ENCODE measurements around the gene ZNF319. TPM values are rescaled to one million over a fixed set of nuclear protein-coding genes. Genes with fewer than 3 reads are reported as not detected.

The ZNF319 gene
- total and polyA plus RNA-seq, 2 experiments from 2014 or later, result 1.7 to 10.0 TPM

DNA sequence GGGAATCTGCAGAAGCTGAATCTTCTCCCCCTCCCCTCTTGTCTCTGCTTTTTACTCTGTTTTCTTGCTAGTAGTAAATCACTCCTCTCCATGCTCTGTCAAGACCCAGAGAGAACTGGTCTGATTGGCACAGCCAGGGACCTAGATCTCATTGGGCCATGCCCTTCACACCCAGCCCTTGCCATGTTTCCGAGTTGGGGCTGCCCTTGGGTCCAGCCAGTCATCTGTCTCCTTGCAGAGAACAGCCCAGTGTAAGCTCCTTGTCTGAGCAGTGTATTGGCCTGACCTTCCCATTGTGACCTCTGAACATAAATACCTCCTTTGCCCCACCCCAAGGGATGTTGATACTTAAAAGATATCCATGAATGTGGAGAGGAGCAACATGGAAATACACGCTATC is 28.9 kb upstream of the ZNF319 start (continued):
- TF ChIP-seq ZNF114 (CRISPR knock-in tag; IDR thresholded peaks at IDR 0.05), result no peak
- TF ChIP-seq, protein P1, sequence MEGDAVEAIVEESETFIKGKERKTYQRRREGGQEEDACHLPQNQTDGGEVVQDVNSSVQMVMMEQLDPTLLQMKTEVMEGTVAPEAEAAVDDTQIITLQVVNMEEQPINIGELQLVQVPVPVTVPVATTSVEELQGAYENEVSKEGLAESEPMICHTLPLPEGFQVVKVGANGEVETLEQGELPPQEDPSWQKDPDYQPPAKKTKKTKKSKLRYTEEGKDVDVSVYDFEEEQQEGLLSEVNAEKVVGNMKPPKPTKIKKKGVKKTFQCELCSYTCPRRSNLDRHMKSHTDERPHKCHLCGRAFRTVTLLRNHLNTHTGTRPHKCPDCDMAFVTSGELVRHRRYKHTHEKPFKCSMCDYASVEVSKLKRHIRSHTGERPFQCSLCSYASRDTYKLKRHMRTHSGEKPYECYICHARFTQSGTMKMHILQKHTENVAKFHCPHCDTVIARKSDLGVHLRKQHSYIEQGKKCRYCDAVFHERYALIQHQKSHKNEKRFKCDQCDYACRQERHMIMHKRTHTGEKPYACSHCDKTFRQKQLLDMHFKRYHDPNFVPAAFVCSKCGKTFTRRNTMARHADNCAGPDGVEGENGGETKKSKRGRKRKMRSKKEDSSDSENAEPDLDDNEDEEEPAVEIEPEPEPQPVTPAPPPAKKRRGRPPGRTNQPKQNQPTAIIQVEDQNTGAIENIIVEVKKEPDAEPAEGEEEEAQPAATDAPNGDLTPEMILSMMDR (conservative IDR thresholded peaks at IDR 0.05; ENCODE audit: low read depth in 2 of 2), result no peak
- TF ChIP-seq, protein P2, sequence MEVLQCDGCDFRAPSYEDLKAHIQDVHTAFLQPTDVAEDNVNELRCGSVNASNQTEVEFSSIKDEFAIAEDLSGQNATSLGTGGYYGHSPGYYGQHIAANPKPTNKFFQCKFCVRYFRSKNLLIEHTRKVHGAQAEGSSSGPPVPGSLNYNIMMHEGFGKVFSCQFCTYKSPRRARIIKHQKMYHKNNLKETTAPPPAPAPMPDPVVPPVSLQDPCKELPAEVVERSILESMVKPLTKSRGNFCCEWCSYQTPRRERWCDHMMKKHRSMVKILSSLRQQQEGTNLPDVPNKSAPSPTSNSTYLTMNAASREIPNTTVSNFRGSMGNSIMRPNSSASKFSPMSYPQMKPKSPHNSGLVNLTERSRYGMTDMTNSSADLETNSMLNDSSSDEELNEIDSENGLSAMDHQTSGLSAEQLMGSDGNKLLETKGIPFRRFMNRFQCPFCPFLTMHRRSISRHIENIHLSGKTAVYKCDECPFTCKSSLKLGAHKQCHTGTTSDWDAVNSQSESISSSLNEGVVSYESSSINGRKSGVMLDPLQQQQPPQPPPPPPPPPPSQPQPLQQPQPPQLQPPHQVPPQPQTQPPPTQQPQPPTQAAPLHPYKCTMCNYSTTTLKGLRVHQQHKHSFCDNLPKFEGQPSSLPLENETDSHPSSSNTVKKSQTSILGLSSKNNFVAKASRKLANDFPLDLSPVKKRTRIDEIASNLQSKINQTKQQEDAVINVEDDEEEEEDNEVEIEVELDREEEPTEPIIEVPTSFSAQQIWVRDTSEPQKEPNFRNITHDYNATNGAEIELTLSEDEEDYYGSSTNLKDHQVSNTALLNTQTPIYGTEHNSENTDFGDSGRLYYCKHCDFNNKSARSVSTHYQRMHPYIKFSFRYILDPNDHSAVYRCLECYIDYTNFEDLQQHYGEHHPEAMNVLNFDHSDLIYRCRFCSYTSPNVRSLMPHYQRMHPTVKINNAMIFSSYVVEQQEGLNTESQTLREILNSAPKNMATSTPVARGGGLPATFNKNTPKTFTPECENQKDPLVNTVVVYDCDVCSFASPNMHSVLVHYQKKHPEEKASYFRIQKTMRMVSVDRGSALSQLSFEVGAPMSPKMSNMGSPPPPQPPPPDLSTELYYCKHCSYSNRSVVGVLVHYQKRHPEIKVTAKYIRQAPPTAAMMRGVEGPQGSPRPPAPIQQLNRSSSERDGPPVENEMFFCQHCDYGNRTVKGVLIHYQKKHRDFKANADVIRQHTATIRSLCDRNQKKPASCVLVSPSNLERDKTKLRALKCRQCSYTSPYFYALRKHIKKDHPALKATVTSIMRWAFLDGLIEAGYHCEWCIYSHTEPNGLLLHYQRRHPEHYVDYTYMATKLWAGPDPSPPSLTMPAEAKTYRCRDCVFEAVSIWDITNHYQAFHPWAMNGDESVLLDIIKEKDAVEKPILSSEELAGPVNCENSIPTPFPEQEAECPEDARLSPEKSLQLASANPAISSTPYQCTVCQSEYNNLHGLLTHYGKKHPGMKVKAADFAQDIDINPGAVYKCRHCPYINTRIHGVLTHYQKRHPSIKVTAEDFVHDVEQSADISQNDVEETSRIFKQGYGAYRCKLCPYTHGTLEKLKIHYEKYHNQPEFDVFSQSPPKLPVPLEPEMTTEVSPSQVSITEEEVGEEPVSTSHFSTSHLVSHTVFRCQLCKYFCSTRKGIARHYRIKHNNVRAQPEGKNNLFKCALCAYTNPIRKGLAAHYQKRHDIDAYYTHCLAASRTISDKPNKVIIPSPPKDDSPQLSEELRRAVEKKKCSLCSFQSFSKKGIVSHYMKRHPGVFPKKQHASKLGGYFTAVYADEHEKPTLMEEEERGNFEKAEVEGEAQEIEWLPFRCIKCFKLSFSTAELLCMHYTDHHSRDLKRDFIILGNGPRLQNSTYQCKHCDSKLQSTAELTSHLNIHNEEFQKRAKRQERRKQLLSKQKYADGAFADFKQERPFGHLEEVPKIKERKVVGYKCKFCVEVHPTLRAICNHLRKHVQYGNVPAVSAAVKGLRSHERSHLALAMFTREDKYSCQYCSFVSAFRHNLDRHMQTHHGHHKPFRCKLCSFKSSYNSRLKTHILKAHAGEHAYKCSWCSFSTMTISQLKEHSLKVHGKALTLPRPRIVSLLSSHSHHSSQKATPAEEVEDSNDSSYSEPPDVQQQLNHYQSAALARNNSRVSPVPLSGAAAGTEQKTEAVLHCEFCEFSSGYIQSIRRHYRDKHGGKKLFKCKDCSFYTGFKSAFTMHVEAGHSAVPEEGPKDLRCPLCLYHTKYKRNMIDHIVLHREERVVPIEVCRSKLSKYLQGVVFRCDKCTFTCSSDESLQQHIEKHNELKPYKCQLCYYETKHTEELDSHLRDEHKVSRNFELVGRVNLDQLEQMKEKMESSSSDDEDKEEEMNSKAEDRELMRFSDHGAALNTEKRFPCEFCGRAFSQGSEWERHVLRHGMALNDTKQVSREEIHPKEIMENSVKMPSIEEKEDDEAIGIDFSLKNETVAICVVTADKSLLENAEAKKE (CRISPR knock-in tag; IDR thresholded peaks at IDR 0.05), result no peak

DNA sequence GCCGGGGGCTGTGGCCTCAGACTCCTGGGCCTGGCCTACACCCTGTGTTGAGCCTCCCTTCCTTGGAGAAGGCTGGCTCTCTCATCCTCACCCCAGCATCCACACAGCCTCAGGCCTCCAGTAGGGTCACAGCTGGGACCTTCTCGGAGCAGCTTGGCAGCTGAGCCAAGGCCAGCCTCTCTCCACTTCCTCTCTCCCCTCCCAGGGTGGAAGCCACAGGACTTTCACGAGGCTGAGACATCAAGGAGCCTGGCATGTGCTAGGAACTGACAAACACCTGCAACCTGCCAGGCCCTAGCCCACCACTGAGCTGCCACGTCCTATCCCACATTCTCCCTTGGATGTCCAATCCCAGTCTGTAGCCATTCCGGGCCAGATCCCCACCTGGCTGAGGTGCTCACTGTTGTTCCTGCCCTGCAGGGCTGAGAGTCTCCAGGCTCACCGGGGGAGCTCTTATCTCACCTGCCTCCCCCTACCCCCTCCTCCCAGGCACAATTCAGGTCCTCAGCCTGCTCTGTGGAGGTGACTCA is 28.1 kb upstream of the ZNF319 start:
- H3F3A ChIP-seq (replicated peaks; ENCODE audit: low read depth), result peaks cover 7% of the 10 kb centered on the region; the same call in 1 of the 2 replicates
- peak overlapping the region; percentile 96; the same call in 1 of the 2 replicates for H3K4me3 ChIP-seq
- peaks cover 5% of the 10 kb centered on the region; the same call in 1 of the 2 replicates for H3K27me3 ChIP-seq (ENCODE audit: insufficient read depth)
- peaks cover 9% of the 10 kb centered on the region; the same call in 2 of the 3 replicates for H3K36me3 Mint-ChIP-seq (ENCODE audit: low read depth)
- H3K27me3 Mint-ChIP-seq (ENCODE audit: insufficient read depth, low read depth, poor library complexity), result peaks cover 14% of the 10 kb centered on the region
- H3K9me2 ChIP-seq (ENCODE audit: insufficient read depth), result no peaks in the 10 kb centered on the region
- peak overlapping the region; percentile 94 for H3K4me2 ChIP-seq
- peaks cover 49% of the 10 kb centered on the region for H3K4me1 Mint-ChIP-seq
- peaks cover 43% of the 10 kb centered on the region for H3K79me2 ChIP-seq (replicated peaks; ENCODE audit: insufficient read depth)
- H3K4me3 Mint-ChIP-seq, result peak overlapping the region; percentile 76
- H4K20me1 ChIP-seq (replicated peaks; ENCODE audit: insufficient read depth), result peaks cover 2% of the 10 kb centered on the region; the same call in 1 of the 2 replicates
- ATAC-seq, result no peak
- H3K9me3 Mint-ChIP-seq, result no peaks in the 10 kb centered on the region
- TF ChIP-seq EZH2phosphoT487 (IDR thresholded peaks at IDR 0.05; ENCODE audit: unreplicated experiment) (no peak), POLR2AphosphoS5 (IDR thresholded peaks at IDR 0.05; ENCODE audit: low read depth) (0 out of 2 replicates have a peak, but pooled peaks have one; percentile 21)
- TF ChIP-seq, protein P3, sequence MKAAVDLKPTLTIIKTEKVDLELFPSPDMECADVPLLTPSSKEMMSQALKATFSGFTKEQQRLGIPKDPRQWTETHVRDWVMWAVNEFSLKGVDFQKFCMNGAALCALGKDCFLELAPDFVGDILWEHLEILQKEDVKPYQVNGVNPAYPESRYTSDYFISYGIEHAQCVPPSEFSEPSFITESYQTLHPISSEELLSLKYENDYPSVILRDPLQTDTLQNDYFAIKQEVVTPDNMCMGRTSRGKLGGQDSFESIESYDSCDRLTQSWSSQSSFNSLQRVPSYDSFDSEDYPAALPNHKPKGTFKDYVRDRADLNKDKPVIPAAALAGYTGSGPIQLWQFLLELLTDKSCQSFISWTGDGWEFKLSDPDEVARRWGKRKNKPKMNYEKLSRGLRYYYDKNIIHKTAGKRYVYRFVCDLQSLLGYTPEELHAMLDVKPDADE (IDR thresholded peaks at IDR 0.05), result 0 out of 2 replicates have a peak, but pooled peaks have one; percentile 18
- TF ChIP-seq, protein P4, sequence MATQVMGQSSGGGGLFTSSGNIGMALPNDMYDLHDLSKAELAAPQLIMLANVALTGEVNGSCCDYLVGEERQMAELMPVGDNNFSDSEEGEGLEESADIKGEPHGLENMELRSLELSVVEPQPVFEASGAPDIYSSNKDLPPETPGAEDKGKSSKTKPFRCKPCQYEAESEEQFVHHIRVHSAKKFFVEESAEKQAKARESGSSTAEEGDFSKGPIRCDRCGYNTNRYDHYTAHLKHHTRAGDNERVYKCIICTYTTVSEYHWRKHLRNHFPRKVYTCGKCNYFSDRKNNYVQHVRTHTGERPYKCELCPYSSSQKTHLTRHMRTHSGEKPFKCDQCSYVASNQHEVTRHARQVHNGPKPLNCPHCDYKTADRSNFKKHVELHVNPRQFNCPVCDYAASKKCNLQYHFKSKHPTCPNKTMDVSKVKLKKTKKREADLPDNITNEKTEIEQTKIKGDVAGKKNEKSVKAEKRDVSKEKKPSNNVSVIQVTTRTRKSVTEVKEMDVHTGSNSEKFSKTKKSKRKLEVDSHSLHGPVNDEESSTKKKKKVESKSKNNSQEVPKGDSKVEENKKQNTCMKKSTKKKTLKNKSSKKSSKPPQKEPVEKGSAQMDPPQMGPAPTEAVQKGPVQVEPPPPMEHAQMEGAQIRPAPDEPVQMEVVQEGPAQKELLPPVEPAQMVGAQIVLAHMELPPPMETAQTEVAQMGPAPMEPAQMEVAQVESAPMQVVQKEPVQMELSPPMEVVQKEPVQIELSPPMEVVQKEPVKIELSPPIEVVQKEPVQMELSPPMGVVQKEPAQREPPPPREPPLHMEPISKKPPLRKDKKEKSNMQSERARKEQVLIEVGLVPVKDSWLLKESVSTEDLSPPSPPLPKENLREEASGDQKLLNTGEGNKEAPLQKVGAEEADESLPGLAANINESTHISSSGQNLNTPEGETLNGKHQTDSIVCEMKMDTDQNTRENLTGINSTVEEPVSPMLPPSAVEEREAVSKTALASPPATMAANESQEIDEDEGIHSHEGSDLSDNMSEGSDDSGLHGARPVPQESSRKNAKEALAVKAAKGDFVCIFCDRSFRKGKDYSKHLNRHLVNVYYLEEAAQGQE (IDR thresholded peaks at IDR 0.05; ENCODE audit: unreplicated experiment), result no peak
- H2AFZ ChIP-seq, result no peak overlapping the region
- peak overlapping the region; percentile 60; the same call in 1 of the 2 replicates for H3K27ac Mint-ChIP-seq
- H3K36me3 ChIP-seq (ENCODE audit: insufficient read depth), result no peaks in the 10 kb centered on the region
- peaks cover 34% of the 10 kb centered on the region for H3K4me1 ChIP-seq (ENCODE audit: insufficient read depth)
- no peak overlapping the region for H3K27ac ChIP-seq (ENCODE audit: low read depth)
- DNase-seq (ENCODE audit: low spot score), result peak; percentile 30
